GM04503 (cell line): Measurements from ENCODE around the gene RPIA.
"Not testable (repeated sequence)": the region's sequence is repeated elsewhere in the genome, so short reads cannot be mapped to it uniquely, and the experiment has no call there.

Source experiments
- DNase-seq: peaks from one replicate; pipeline ENCODE4 v3.0.0-alpha.2; 2012; ENCODE audit warnings: low read depth

Gene RPIA

GRCh38 chr2:88691339-88692183, at the start of gene RPIA:
Gene RPIA, plus strand, starts transcription at chr2:88691673. Its CDS starts 26 bp downstream, at chr2:88691699.
- DNase-seq = peak; percentile 89

- no peak for DNase-seq
Measured at GRCh38 chr2:88642278-88642677, 49.2 kb upstream of the RPIA start.

- DNase-seq = not testable (repeated sequence)
Measured at GRCh38 chr2:88645291-88645882, 46.1 kb upstream of the RPIA start.

GRCh38 chr2:88651646-88652045, 39.8 kb upstream of the RPIA start:
- no peak for DNase-seq

- no peak for DNase-seq
Measured at GRCh38 chr2:88654714-88655113, 36.8 kb upstream of the RPIA start.

- DNase-seq = no peak
Measured at GRCh38 chr2:88656690-88657089, 34.8 kb upstream of the RPIA start.

- DNase-seq = no peak
Measured at GRCh38 chr2:88657131-88657530, 34.3 kb upstream of the RPIA start.

GRCh38 chr2:88658326-88658725, 33.1 kb upstream of the RPIA start:
- peak; percentile 45 for DNase-seq

- no peak for DNase-seq
Measured at GRCh38 chr2:88658881-88659537, 32.5 kb upstream of the RPIA start.

GRCh38 chr2:88659538-88659915, 31.9 kb upstream of the RPIA start:
- DNase-seq = no peak

GRCh38 chr2:88660622-88661021, 30.9 kb upstream of the RPIA start:
- no peak for DNase-seq

GRCh38 chr2:88666576-88666975, 24.9 kb upstream of the RPIA start:
- no peak for DNase-seq

GRCh38 chr2:88667219-88667618, 24.3 kb upstream of the RPIA start:
- no peak for DNase-seq

- DNase-seq = no peak
Measured at GRCh38 chr2:88668862-88669261, 22.6 kb upstream of the RPIA start.

- no peak for DNase-seq
Measured at GRCh38 chr2:88669482-88670214, 21.8 kb upstream of the RPIA start.

- no peak for DNase-seq
Measured at GRCh38 chr2:88671786-88672427, 19.6 kb upstream of the RPIA start.

- DNase-seq = no peak
Measured at GRCh38 chr2:88673363-88673762, 18.1 kb upstream of the RPIA start.

- no peak for DNase-seq
Measured at GRCh38 chr2:88680266-88680902, 11.1 kb upstream of the RPIA start.

GRCh38 chr2:88680916-88681315, 10.6 kb upstream of the RPIA start:
- DNase-seq = no peak

- no peak for DNase-seq
Measured at GRCh38 chr2:88683160-88684021, 8.1 kb upstream of the RPIA start.
